ENCODE measurements around the gene MYRIP.

The MYRIP gene

GRCh38 chr3:40189118-40189517, 379.7 kb downstream of the MYRIP start:
- DNase-seq (ENCODE audit: low read depth): no peak

GRCh38 chr3:40190056-40190455, 380.6 kb downstream of the MYRIP start:
- no peak for DNase-seq (ENCODE audit: low read depth)

- DNase-seq (ENCODE audit: low read depth): no peak
Measured at GRCh38 chr3:40191251-40191650, 381.8 kb downstream of the MYRIP start.

- peak; percentile 37 for DNase-seq (ENCODE audit: low read depth)
Measured at GRCh38 chr3:40191850-40192448, 382.5 kb downstream of the MYRIP start.

GRCh38 chr3:40192628-40193027, 383.2 kb downstream of the MYRIP start:
- DNase-seq (ENCODE audit: low read depth): no peak

GRCh38 chr3:40196966-40197365, 387.6 kb downstream of the MYRIP start:
- no peak for DNase-seq (ENCODE audit: low read depth)

GRCh38 chr3:40200692-40201316, 391.4 kb downstream of the MYRIP start:
- no peak for DNase-seq (ENCODE audit: low read depth)

GRCh38 chr3:40201770-40202169, 392.4 kb downstream of the MYRIP start:
- DNase-seq (ENCODE audit: low read depth): no peak

- DNase-seq (ENCODE audit: low read depth): no peak
Measured at GRCh38 chr3:40206522-40206921, 397.1 kb downstream of the MYRIP start.

GRCh38 chr3:40207796-40208195, 398.4 kb downstream of the MYRIP start:
- DNase-seq (ENCODE audit: low read depth): peak; percentile 69

- DNase-seq (ENCODE audit: low read depth): no peak
Measured at GRCh38 chr3:40208251-40208650, 398.8 kb downstream of the MYRIP start.

- peak; percentile 33 for DNase-seq (ENCODE audit: low read depth)
Measured at GRCh38 chr3:40211579-40211978, 402.2 kb downstream of the MYRIP start.

GRCh38 chr3:40213556-40213955, 404.1 kb downstream of the MYRIP start:
- no peak for DNase-seq (ENCODE audit: low read depth)

GRCh38 chr3:40215015-40215414, 405.6 kb downstream of the MYRIP start:
- no peak for DNase-seq (ENCODE audit: low read depth)

- no peak for DNase-seq (ENCODE audit: low read depth)
Measured at GRCh38 chr3:40216471-40216870, 407.1 kb downstream of the MYRIP start.

GRCh38 chr3:40223856-40224255, 414.4 kb downstream of the MYRIP start:
- no peak for DNase-seq (ENCODE audit: low read depth)

GRCh38 chr3:40224796-40225515, 415.5 kb downstream of the MYRIP start:
- no peak for DNase-seq (ENCODE audit: low read depth)

- DNase-seq (ENCODE audit: low read depth): no peak
Measured at GRCh38 chr3:40226636-40227035, 417.2 kb downstream of the MYRIP start.

- no peak for DNase-seq (ENCODE audit: low read depth)
Measured at GRCh38 chr3:40228792-40229350, 419.5 kb downstream of the MYRIP start.

GRCh38 chr3:40229386-40229785, 420.0 kb downstream of the MYRIP start:
- no peak for DNase-seq (ENCODE audit: low read depth)

- no peak for DNase-seq (ENCODE audit: low read depth)
Measured at GRCh38 chr3:40229963-40230362, 420.6 kb downstream of the MYRIP start.

GRCh38 chr3:40230382-40230781, 421.0 kb downstream of the MYRIP start:
- DNase-seq (ENCODE audit: low read depth): no peak

GRCh38 chr3:40232626-40233025, 423.2 kb downstream of the MYRIP start:
- DNase-seq (ENCODE audit: low read depth): no peak
